NT2/D1 (cell line): Measurements from ENCODE around the gene PREPL.

Experiments used
- SUZ12 ChIP-seq: IDR thresholded peaks from 2 replicates; pipeline ENCODE4 v1.6.1; 2011; ENCODE audit not compliant: insufficient read length, insufficient read depth; ENCODE audit errors: extremely low read depth
- YY1 ChIP-seq: IDR thresholded peaks from 2 replicates; pipeline ENCODE4 v1.6.1; 2011; ENCODE audit not compliant: insufficient read length, insufficient read depth
- ZNF274 ChIP-seq: IDR thresholded peaks from 2 replicates; pipeline ENCODE4 v1.6.1; 2011; ENCODE audit warnings: mild to moderate bottlenecking, low read depth, low read length

DNA sequence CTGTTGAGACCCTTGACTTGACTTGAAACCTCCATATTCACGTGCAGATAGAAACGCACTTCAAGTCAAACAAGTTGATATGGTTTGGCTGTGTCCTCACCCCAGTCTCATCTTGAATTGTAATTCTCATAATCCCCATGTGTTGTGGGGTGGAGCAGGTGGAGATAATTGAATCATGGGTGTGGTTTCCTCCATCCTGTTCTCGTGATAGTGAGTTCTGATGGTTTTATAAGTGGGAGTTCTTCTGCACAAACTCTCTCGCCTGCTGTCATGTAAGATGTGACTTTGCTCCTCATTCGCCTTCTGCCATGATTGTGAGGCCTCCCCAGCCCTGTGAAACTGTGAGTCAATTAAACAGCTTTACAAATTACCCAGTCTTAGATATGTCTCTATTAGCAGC lies 64.6 kb downstream of the PREPL start:
- no peak for TF ChIP-seq SUZ12
- no peak for TF ChIP-seq ZNF274
- no peak for TF ChIP-seq YY1
